IMR-90 (cell line): ENCODE data around the gene RAB3A. TPM values are rescaled to one million over a fixed set of nuclear protein-coding genes. Genes with fewer than 3 reads are reported as not detected.
A peak's percentile ranks its signal among the peaks of the same experiment; 100 is the strongest.

ENCODE experiments used
- ATAC-seq: fragments of 200-7000 bp; cut with Tn5 transposase; 2 replicates; pipeline ENCODE4 v1.9.1; 2020; ENCODE audit warnings: low read depth, mild to moderate bottlenecking, moderate library complexity
- BruUV-seq: library from RNA; stranded (reverse); fragments of 400-500 nt; replicated peaks from 2 replicates; lab custom pipeline; 2021; lab: Mats Ljungman, UMichigan
- CTCF ChIA-PET: fragments of 300-600 bp; formaldehyde crosslinking; extraction: SDS; loops from one replicate; lab custom pipeline; 2021; ENCODE audit warnings: antibody characterized with exemption; lab: Yijun Ruan, JAX
- POLR2A ChIA-PET: fragments of 300-600 bp; sonication (Branson Sonifier 250); formaldehyde crosslinking; loops from one replicate; lab custom pipeline; 2022; ENCODE audit warnings: antibody characterized with exemption; ENCODE audit not compliant: unreplicated experiment; lab: Charles Lee
- DNase-seq: peaks from one replicate; pipeline ENCODE4 v3.0.0; 2013
- H2AFZ ChIP-seq: replicated peaks from 2 replicates; pipeline ENCODE3; 2013; ENCODE audit warnings: low read length, mild to moderate bottlenecking; ENCODE audit not compliant: poor library complexity
- H2AK5ac ChIP-seq: 2 replicates; pipeline ENCODE4 v1.6.1; 2013; ENCODE audit warnings: low read depth, low read length, inconsistent platforms
- H2AK9ac ChIP-seq: replicated peaks from 2 replicates; pipeline ENCODE3; 2013; ENCODE audit warnings: mild to moderate bottlenecking, low read depth, low read length, moderate library complexity; ENCODE audit not compliant: poor library complexity
- H2BK120ac ChIP-seq: 2 replicates; pipeline ENCODE4 v1.6.1; 2013; ENCODE audit warnings: low read depth, low read length, inconsistent platforms
- H2BK15ac ChIP-seq: 3 replicates; pipeline ENCODE4 v1.6.1; 2013; ENCODE audit warnings: low read depth, low read length, inconsistent platforms
- H2BK20ac ChIP-seq: 2 replicates; pipeline ENCODE4 v1.6.1; 2013; ENCODE audit warnings: low read depth, mild to moderate bottlenecking, inconsistent platforms, low read length, moderate library complexity
- H2BK5ac ChIP-seq: 2 replicates; pipeline ENCODE4 v1.6.1; 2013; ENCODE audit warnings: mild to moderate bottlenecking, low read depth, low read length, inconsistent platforms; ENCODE audit not compliant: poor library complexity, severe bottlenecking
- H3K14ac ChIP-seq: replicated peaks from 2 replicates; pipeline ENCODE4 v1.6.1; 2013; ENCODE audit warnings: low read depth, low read length, inconsistent platforms
- H3K18ac ChIP-seq: 2 replicates; pipeline ENCODE4 v1.6.1; 2013; ENCODE audit warnings: low read depth, low read length, control low read depth
- H3K23ac ChIP-seq: 2 replicates; pipeline ENCODE4 v1.6.1; 2013; ENCODE audit warnings: low read depth, low read length, inconsistent platforms
- H3K27ac ChIP-seq: 2 replicates; pipeline ENCODE4 v1.5.1; 2013; ENCODE audit warnings: mild to moderate bottlenecking, control low read depth, low read length; ENCODE audit not compliant: insufficient read depth
- H3K27me3 ChIP-seq: 2 replicates; pipeline ENCODE4 v1.6.1; 2013; ENCODE audit warnings: low read length; ENCODE audit not compliant: control insufficient read depth, insufficient read depth
- H3K36me3 ChIP-seq: 2 replicates; pipeline ENCODE4 v1.6.1; 2013; ENCODE audit warnings: low read length, mixed read lengths; ENCODE audit not compliant: control insufficient read depth, insufficient read depth
- H3K4ac ChIP-seq: 2 replicates; pipeline ENCODE4 v1.6.1; 2013; ENCODE audit warnings: low read depth, low read length, inconsistent platforms
- H3K4me1 ChIP-seq: 2 replicates; pipeline ENCODE4 v1.6.1; 2013; ENCODE audit warnings: low read length, mixed read lengths; ENCODE audit not compliant: control insufficient read depth, insufficient read depth
- H3K4me2 ChIP-seq: 2 replicates; pipeline ENCODE4 v1.6.1; 2013; ENCODE audit warnings: low read depth, mild to moderate bottlenecking, control low read depth, low read length, moderate library complexity
- H3K4me3 ChIP-seq: 2 replicates; pipeline ENCODE4 v1.5.1; 2013; ENCODE audit warnings: low read depth, mild to moderate bottlenecking, control low read depth, low read length, moderate library complexity; ENCODE audit not compliant: insufficient read depth
- H3K56ac ChIP-seq: 2 replicates; pipeline ENCODE4 v1.6.1; 2013; ENCODE audit warnings: low read length, inconsistent platforms; ENCODE audit not compliant: insufficient read depth; ENCODE audit errors: extremely low read depth
- H3K79me1 ChIP-seq, 2 experiments: 2 replicates each; pipeline ENCODE4 v1.6.1; 2013; ENCODE audit warnings: low read length in 2 of 2, inconsistent platforms in 1 of 2, low read depth in 1 of 2
- H3K9ac ChIP-seq: 2 replicates; pipeline ENCODE4 v1.6.1; 2013; ENCODE audit warnings: low read depth, low read length, control low read depth
- H3K9me1 ChIP-seq: 2 replicates; pipeline ENCODE4 v1.6.1; 2013; ENCODE audit warnings: low read length, inconsistent platforms; ENCODE audit not compliant: insufficient read depth
- H3K9me3 ChIP-seq: 2 replicates; pipeline ENCODE4 v1.6.1; 2013; ENCODE audit warnings: low read length; ENCODE audit not compliant: control insufficient read depth, insufficient read depth
- H4K20me1 ChIP-seq: 2 replicates; pipeline ENCODE4 v1.6.1; 2013; ENCODE audit warnings: low read length, inconsistent platforms; ENCODE audit not compliant: insufficient read depth
- H4K5ac ChIP-seq: 2 replicates; pipeline ENCODE4 v1.6.1; 2013; ENCODE audit warnings: mild to moderate bottlenecking, low read depth, low read length, control low read depth
- H4K8ac ChIP-seq, 2 experiments: 2 replicates each; pipeline ENCODE4 v1.6.1; 2013; ENCODE audit warnings: low read depth in 2 of 2, low read length in 2 of 2, control low read depth in 1 of 2, inconsistent platforms in 1 of 2
- H4K91ac ChIP-seq: 2 replicates; pipeline ENCODE4 v1.6.1; 2013; ENCODE audit warnings: low read depth, low read length, inconsistent platforms; ENCODE audit not compliant: insufficient read depth
- MAZ ChIP-seq: IDR thresholded peaks from 2 replicates; pipeline ENCODE4 v1.6.1; 2012; ENCODE audit warnings: low read depth, mild to moderate bottlenecking, low read length, improper control_type of control experiment, moderate library complexity, borderline replicate concordance
- POLR2A ChIP-seq: IDR thresholded peaks from 2 replicates; pipeline ENCODE4 v1.6.1; 2012; ENCODE audit warnings: mild to moderate bottlenecking, low read depth, low read length
- WGBS, 2 experiments: methylation state at CpG; one replicate each; pipeline versions ENCODE4 v1.1.5 to v1.1.7; 2013; ENCODE audit warnings: missing lambda C conversion rate in 2 of 2; ENCODE audit not compliant: insufficient read length in 1 of 2; ENCODE audit errors: extremely low coverage in 2 of 2; 5-methylcytosine and 5-hydroxymethylcytosine counted together
- dilution Hi-C: fragments of 300-500 bp; cut with HindIII; formaldehyde crosslinking; loops from one replicate; pipeline ENCODE4 v1.14.3; 2018; ENCODE audit warnings: low sequenced_read_pairs; ENCODE audit not compliant: unreplicated experiment
- in situ Hi-C: fragments of 300-500 bp; cut with MboI; formaldehyde crosslinking; loops from 3 replicates; pipeline ENCODE4 v1.14.3; 2019; ENCODE audit warnings: low sequenced_read_pairs, inconsistent platforms, mixed read lengths
- intact Hi-C: fragments of 100-400 bp; cut with micrococcal nuclease; formaldehyde crosslinking; loops from 2 replicates; pipeline ENCODE4 v1.10.0; 2022
- polyA plus RNA-seq, 3 experiments: library from polyadenylated mRNA; depleted of rRNA; stranded (reverse); fragments of >200 nt; gene quantifications; 2 replicates each; pipeline ENCODE4 v1.2.3, GENCODE V29; 2012; ENCODE audit warnings: low replicate concordance in 1 of 3
- total RNA-seq: library from RNA; depleted of rRNA; stranded (reverse); fragments of >200 nt; gene quantifications from 2 replicates; pipeline ENCODE4 v1.2.3, GENCODE V29; 2012

RAB3A gene
- total and polyA plus RNA-seq, 2 of the 4 experiments (the other 2 are of a cell fraction) = 3.0 to 13.6 TPM

DNA sequence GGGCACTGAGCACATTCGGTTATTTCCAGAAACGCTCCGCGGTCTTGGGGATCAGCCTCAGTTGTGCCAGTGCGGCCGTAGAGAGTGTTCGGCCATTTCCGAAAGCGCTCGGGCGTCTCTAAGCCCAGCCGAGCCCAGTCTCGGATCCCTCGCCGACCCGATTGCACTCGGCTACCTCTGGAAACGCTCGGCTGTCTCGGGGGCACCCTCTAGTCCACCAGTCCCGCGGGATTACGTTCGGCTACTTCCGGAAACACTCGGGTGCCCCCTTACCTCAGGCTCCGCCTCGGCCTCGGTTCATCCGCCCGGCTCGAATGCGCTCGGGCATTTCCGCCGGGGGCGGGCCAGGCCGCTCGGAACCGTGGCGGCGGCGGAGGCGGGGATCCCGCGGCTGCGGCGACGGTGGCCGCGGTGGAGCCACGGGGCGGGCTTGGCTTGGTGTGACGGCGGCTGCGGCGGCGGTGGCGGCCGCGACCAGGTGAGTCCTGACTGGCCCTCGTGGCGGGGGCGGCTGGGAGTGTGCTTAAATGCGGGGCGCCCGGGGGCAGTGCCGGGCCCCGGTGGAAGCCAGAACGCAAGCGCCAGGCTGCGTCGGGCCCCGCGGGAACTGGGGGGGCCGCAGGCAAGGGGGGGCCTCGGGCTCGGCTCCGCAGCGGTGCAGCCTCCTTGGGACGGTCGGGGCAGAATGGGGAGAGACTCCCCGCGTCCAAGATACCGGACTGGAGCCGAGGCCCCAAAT lies 50.9 kb downstream of the RAB3A start, which contains the start of gene PIK3R2:
Gene PIK3R2 (plus strand): TSS at position 347 of the 739 bp plus-strand sequence. CDS start 2,717 bp downstream, outside the sequence.
- dilution Hi-C loops = no loop called here
- peak within 1 kb of the TSS; percentile 91 for H3K23ac ChIP-seq
- peak within 1 kb of the TSS; percentile 45; the same call in 1 of the 2 replicates for H2BK20ac ChIP-seq
- H2BK15ac ChIP-seq = peak within 1 kb of the TSS; percentile 77; the same call in 1 of the 3 replicates
- peaks cover 29% of the 10 kb centered on the region for H4K20me1 ChIP-seq
- in situ Hi-C loops = no loop called here
- ATAC-seq = peak; percentile 90
- peak within 1 kb of the TSS; percentile 90 for H3K56ac ChIP-seq
- H2AK5ac ChIP-seq = peak within 1 kb of the TSS; percentile 27
- peak within 1 kb of the TSS; percentile 94 for H2AK9ac ChIP-seq
- TF ChIP-seq POLR2A = peak; percentile 32; the same call in 1 of the 2 replicates
- no peak for TF ChIP-seq MAZ
- ChIA-PET CTCF (interaction anchor here (0.9 kb wide), 1 partner anchor 67 kb away, joined by 3 read pairs; no protein-coding TSS in a partner anchor), POLR2A (interaction anchor here (0.6 kb wide), 1 partner anchor 76 kb away, joined by 12 read pairs; no protein-coding TSS in a partner anchor)
- peak within 1 kb of the TSS; percentile 69 for H2BK120ac ChIP-seq
- peak within 1 kb of the TSS; percentile 98 for H3K4me3 ChIP-seq
- H2AFZ ChIP-seq = peak within 1 kb of the TSS; percentile 98
- no TSS peak for BruUV-seq
- H4K91ac ChIP-seq = peak within 1 kb of the TSS; percentile 83
- H4K5ac ChIP-seq = peak within 1 kb of the TSS; percentile 46
- peak within 1 kb of the TSS; percentile 77 for H2BK5ac ChIP-seq
- peak within 1 kb of the TSS; percentile 96 for H3K4ac ChIP-seq
- H3K18ac ChIP-seq = peak within 1 kb of the TSS; percentile 68
- H3K9ac ChIP-seq = peak within 1 kb of the TSS; percentile 97
- peak within 1 kb of the TSS; percentile 88 for H3K27ac ChIP-seq
- peaks cover 15 to 45% of the 10 kb centered on the region in 2 experiments; a peak in 3 of 4 replicates for H3K79me1 ChIP-seq
- H3K36me3 ChIP-seq = peaks cover 8% of the 10 kb centered on the region; the same call in 1 of the 2 replicates
- no peaks in the 10 kb centered on the region for H3K27me3 ChIP-seq
- peaks cover 19% of the 10 kb centered on the region for H3K4me1 ChIP-seq
- 1% methylated on average over 28 of the region's 86 CpGs; no CpG with 5 or more reads in 1 of the 2 experiments for WGBS, 2 experiments
- H3K9me1 ChIP-seq = peaks cover 17% of the 10 kb centered on the region
- peak within 1 kb of the TSS; percentile 55 to 96; a peak in 3 of 4 replicates for H4K8ac ChIP-seq
- peak; percentile 98 for DNase-seq
- intact Hi-C loops = loop anchor here (5.0 to 10.0 kb wide), 2 partner anchors 41 to 148 kb away; partner anchors contain the start of gene ARRDC2
- H3K14ac ChIP-seq = peak within 1 kb of the TSS; percentile 97
- H3K4me2 ChIP-seq = peak within 1 kb of the TSS; percentile 99
- H3K9me3 ChIP-seq = no peaks in the 10 kb centered on the region
